SK-N-MC (cell line): ENCODE measurements around the gene TDRD6.

ENCODE experiments used
- EZH2 ChIP-seq: fragments of 200-600 bp; sonication (generic); IDR thresholded peaks from one replicate; pipeline ENCODE4 v1.6.1; 2017; ENCODE audit warnings: antibody characterized with exemption
- POLR2AphosphoS5 ChIP-seq: IDR thresholded peaks from 2 replicates; pipeline ENCODE4 v1.6.1; 2012; ENCODE audit warnings: mild to moderate bottlenecking, low read depth, low read length, borderline replicate concordance

DNA sequence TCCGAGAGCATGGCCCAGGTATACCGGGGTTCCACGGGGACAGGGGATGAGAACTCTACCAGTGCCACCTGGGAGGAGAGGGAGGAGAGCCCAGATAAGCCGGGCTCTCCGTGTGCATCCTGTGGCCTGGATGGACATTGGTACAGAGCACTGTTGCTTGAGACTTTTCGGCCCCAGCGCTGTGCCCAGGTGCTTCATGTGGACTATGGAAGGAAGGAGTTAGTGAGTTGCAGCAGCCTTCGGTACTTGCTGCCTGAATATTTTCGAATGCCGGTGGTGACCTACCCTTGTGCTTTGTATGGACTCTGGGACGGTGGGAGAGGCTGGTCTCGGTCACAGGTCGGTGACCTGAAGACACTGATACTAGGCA, 1.3 kb downstream of the TDRD6 start:
- no peak for TF ChIP-seq POLR2AphosphoS5
- no peak for TF ChIP-seq EZH2
